K562 (cell line): ENCODE results near the gene POP7. TPM values are rescaled to one million over a fixed set of nuclear protein-coding genes. Genes with fewer than 3 reads are reported as not detected.

Experiments
- CAMTA2 ChIP-seq: fragments of 250-450 bp; sonication (Bioruptor Pico); conservative IDR thresholded peaks from 2 replicates; pipeline ENCODE4 v1.5.1; 2022
- COPS2 ChIP-seq: fragments of 450-650 bp; conservative IDR thresholded peaks from 2 replicates; pipeline ENCODE4 v1.6.1; 2016; ENCODE audit warnings: mild to moderate bottlenecking, moderate library complexity
- DNMT1 ChIP-seq: fragments of 450-650 bp; IDR thresholded peaks from 2 replicates; pipeline ENCODE4 v1.6.1; 2016; ENCODE audit warnings: antibody characterized with exemption, mild to moderate bottlenecking
- E2F1 ChIP-seq: sonication (generic); formaldehyde crosslinking; IDR thresholded peaks from 2 replicates; pipeline ENCODE4 v1.8.1; 2023; ENCODE audit warnings: mild to moderate bottlenecking, missing genetic modification reagents, moderate library complexity
- FOXO4 ChIP-seq: fragments of 450-650 bp; formaldehyde crosslinking; IDR thresholded peaks from 2 replicates; pipeline ENCODE4 v1.4.0; 2020; ENCODE audit warnings: mild to moderate bottlenecking, moderate library complexity
- NFE2 ChIP-seq: IDR thresholded peaks from 2 replicates; pipeline ENCODE4 v1.6.1; 2014; ENCODE audit warnings: antibody characterized with exemption, low read depth
- NFRKB ChIP-seq: fragments of 450-650 bp; IDR thresholded peaks from 2 replicates; pipeline ENCODE4 v1.6.1; 2016; ENCODE audit warnings: low read depth
- PATZ1 ChIP-seq: fragments of 250-450 bp; sonication (Bioruptor Pico); IDR thresholded peaks from 2 replicates; pipeline ENCODE4 v1.5.0; 2020; ENCODE audit warnings: mild to moderate bottlenecking, borderline replicate concordance
- PHF21A ChIP-seq: fragments of 450-650 bp; IDR thresholded peaks from 2 replicates; pipeline ENCODE4 v1.6.1; 2017; ENCODE audit warnings: low read depth, borderline replicate concordance
- RB1 ChIP-seq: fragments of 450-650 bp; IDR thresholded peaks from 2 replicates; pipeline ENCODE4 v1.6.1; 2017; ENCODE audit warnings: low read depth, mild to moderate bottlenecking
- TBP ChIP-seq: optimal IDR thresholded peaks from 2 replicates; pipeline ENCODE3; 2011; ENCODE audit warnings: low read depth, low read length, improper control_type of control experiment
- ZBTB12 ChIP-seq: fragments of 250-450 bp; sonication (Bioruptor Pico); IDR thresholded peaks from 2 replicates; pipeline ENCODE4 v1.4.0; 2020
- ZFP1 ChIP-seq: fragments of 450-650 bp; formaldehyde crosslinking; IDR thresholded peaks from 2 replicates; pipeline ENCODE4 v1.4.0; 2020; ENCODE audit warnings: mild to moderate bottlenecking, mixed read lengths
- ZNF318 ChIP-seq, 2 experiments: fragments of 450-650 bp; IDR thresholded peaks; 2 replicates each; pipeline ENCODE4 v1.6.1; 2016; ENCODE audit warnings: mild to moderate bottlenecking in 2 of 2, borderline replicate concordance in 1 of 2, low read depth in 1 of 2, moderate library complexity in 1 of 2
- polyA plus RNA-seq, 8 experiments: library from polyadenylated mRNA; depleted of rRNA in 4 of 8; stranded (reverse) in 5 of 8; unstranded in 3 of 8; fragments of >200 nt; fragmentation: Nextera tagmentation in 2 of 8; fragmentation: Illumina TruSeq in 1 of 8; extraction: Ambion mirVana in 2 of 8; extraction: Trizol in 1 of 8; gene quantifications; 2 replicates each; pipeline versions ENCODE4 v1.2.1 to v1.2.3, GENCODE V29; 2011 to 2014; ENCODE audit warnings: inconsistent platforms in 1 of 8, missing spikeins in 1 of 8
- total RNA-seq, 7 experiments: library from RNA; depleted of rRNA in 6 of 7; stranded (reverse); fragments of >200 nt in 6 of 7; fragmentation: Illumina TruSeq in 2 of 7; extraction: Trizol in 2 of 7; gene quantifications; 2 replicates each; pipeline versions ENCODE4 v1.2.1 to v1.2.3, GENCODE V29; 2011 to 2021; ENCODE audit warnings: low replicate concordance in 1 of 7

Gene POP7
- total and polyA plus RNA-seq, 9 of the 15 experiments (the other 6 are each of a cell fraction or from before 2014, with no cell fraction given), result 11.5 to 163 (median 68.9) TPM

GRCh38 chr7:100694098-100694745 is 11.7 kb upstream of the POP7 start, which contains the start of gene GIGYF1 (continued):
- TF ChIP-seq ZNF318 (IDR thresholded peaks at IDR 0.05; ENCODE audit: borderline replicate concordance in 1 of 2, low read depth in 1 of 2) (no peak), RB1 (peak; percentile 58; the same call in 1 of the 2 replicates), NFE2 (no peak), FOXO4 (CRISPR knock-in tag) (no peak), DNMT1 (no peak), TBP (no peak), PHF21A (no peak), COPS2 (no peak), E2F1 (CRISPR knock-in tag) (no peak), ZBTB12 (CRISPR knock-in tag) (no peak), NFRKB (no peak), CAMTA2 (CRISPR knock-in tag) (no peak), PATZ1 (CRISPR knock-in tag) (no peak), ZFP1 (no peak)
